Left ventricle myocardium inferior (tissue), 1 donor: ENCODE measurements around the gene FAM163A. TPM values are rescaled to one million over a fixed set of nuclear protein-coding genes. Genes with fewer than 3 reads are reported as not detected.

Experiments used
- DNase-seq: peaks from one replicate; pipeline ENCODE4 v3.0.0-alpha.2; 2020
- H3K27ac ChIP-seq: fragments of 200-600 bp; replicated peaks from 2 replicates; pipeline ENCODE4 v1.8.0; 2021
- H3K27me3 ChIP-seq: fragments of 200-600 bp; 2 replicates; pipeline ENCODE4 v1.8.0; 2021; ENCODE audit warnings: low read depth
- H3K36me3 ChIP-seq: fragments of 200-600 bp; 2 replicates; pipeline ENCODE4 v1.8.0; 2021
- H3K4me1 ChIP-seq: fragments of 200-600 bp; 2 replicates; pipeline ENCODE4 v1.8.0; 2021
- H3K4me3 ChIP-seq: fragments of 200-600 bp; 2 replicates; pipeline ENCODE4 v1.8.0; 2021; ENCODE audit warnings: mild to moderate bottlenecking, moderate library complexity
- H3K9me3 ChIP-seq: fragments of 200-600 bp; replicated peaks from 2 replicates; pipeline ENCODE4 v1.8.0; 2021
- CTCF ChIP-seq: fragments of 200-600 bp; IDR thresholded peaks from 2 replicates; pipeline ENCODE4 v1.8.0; 2021; ENCODE audit warnings: antibody characterized with exemption, mild to moderate bottlenecking, borderline replicate concordance
- intact Hi-C: fragments of 100-400 bp; cut with micrococcal nuclease; formaldehyde crosslinking; loops from one replicate; pipeline ENCODE4 v1.11.0; 2022
- total RNA-seq: library from RNA; stranded (reverse); fragmentation: NEBNext Ultra II Directional; extraction: Animal tissue kit (Norgen Biotek cat#: 25700); gene quantifications from one replicate; pipeline ENCODE4 v1.2.1, GENCODE V29; 2021
- donor health status: DM: no; HTN: yes; CAD: no; lungs with severe emphysema.

Gene FAM163A
- total RNA-seq, 1 donor from 2014 or later = 0.16 TPM

GRCh38 chr1:179816196-179816960, 73.3 kb downstream of the FAM163A start:
- Histone ChIP-seq H3K27me3 (peaks cover 21% of the 10 kb centered on the region), H3K4me1 (peaks cover 38% of the 10 kb centered on the region), H3K9me3 (no peaks in the 10 kb centered on the region), H3K27ac (peak overlapping the region; percentile 75), H3K36me3 (no peaks in the 10 kb centered on the region), H3K4me3 (peak overlapping the region; percentile 60)
- DNase-seq = peak; percentile 68
- no peak for TF ChIP-seq CTCF
- intact Hi-C loops = no loop called here

GRCh38 chr1:179817056-179817455, 74.0 kb downstream of the FAM163A start:
- Histone ChIP-seq H3K9me3 (no peaks in the 10 kb centered on the region), H3K27ac (peak overlapping the region; percentile 75), H3K4me1 (peaks cover 38% of the 10 kb centered on the region), H3K4me3 (no peak overlapping the region), H3K36me3 (no peaks in the 10 kb centered on the region), H3K27me3 (peaks cover 14% of the 10 kb centered on the region)
- TF ChIP-seq CTCF = no peak
- DNase-seq = no peak
- intact Hi-C loops = no loop called here

GRCh38 chr1:179817789-179818188, 74.7 kb downstream of the FAM163A start:
- intact Hi-C loops = no loop called here
- H3K9me3 ChIP-seq = no peaks in the 10 kb centered on the region
- no peak for TF ChIP-seq CTCF
- H3K4me1 ChIP-seq = peaks cover 38% of the 10 kb centered on the region
- no peaks in the 10 kb centered on the region for H3K36me3 ChIP-seq
- DNase-seq = peak; percentile 78
- peak overlapping the region; percentile 75 for H3K27ac ChIP-seq
- no peak overlapping the region for H3K4me3 ChIP-seq
- peaks cover 9% of the 10 kb centered on the region for H3K27me3 ChIP-seq

- no peak for DNase-seq
- H3K36me3 ChIP-seq = no peaks in the 10 kb centered on the region
- H3K4me3 ChIP-seq = no peak overlapping the region
- no peaks in the 10 kb centered on the region for H3K9me3 ChIP-seq
- intact Hi-C loops = no loop called here
- H3K27ac ChIP-seq = peak overlapping the region; percentile 75
- H3K27me3 ChIP-seq = peaks cover 5% of the 10 kb centered on the region
- TF ChIP-seq CTCF = no peak
- H3K4me1 ChIP-seq = peaks cover 38% of the 10 kb centered on the region
These were observed 75.2 kb downstream of the FAM163A start for GRCh38 chr1:179818260-179818659.

GRCh38 chr1:179818743-179819173, 75.7 kb downstream of the FAM163A start:
- Histone ChIP-seq H3K36me3 (no peaks in the 10 kb centered on the region), H3K27ac (peak overlapping the region; percentile 75), H3K4me1 (peaks cover 38% of the 10 kb centered on the region), H3K4me3 (no peak overlapping the region), H3K27me3 (peaks cover 5% of the 10 kb centered on the region), H3K9me3 (no peaks in the 10 kb centered on the region)
- TF ChIP-seq CTCF = no peak
- intact Hi-C loops = no loop called here
- DNase-seq = peak; percentile 58
